Measurements from ENCODE around the gene DPP7. TPM values are rescaled to one million over a fixed set of nuclear protein-coding genes. Genes with fewer than 3 reads are reported as not detected.
A peak's percentile ranks its signal among the peaks of the same experiment; 100 is the strongest.

Gene DPP7
- total RNA-seq (125 and 144 TPM in 2 replicates), polyA plus RNA-seq (202 and 204 TPM in 2 replicates)

GRCh38 chr9:137114613-137115393 is at the start of gene DPP7:
Gene DPP7 (minus strand): TSS chr9:137114733. CDS start chr9:137114713, 20 bp downstream.
- DNase-seq (ENCODE audit: low read depth in 1 of 2, low spot score in 1 of 2), result peak; percentile 49 to 67

DNA sequence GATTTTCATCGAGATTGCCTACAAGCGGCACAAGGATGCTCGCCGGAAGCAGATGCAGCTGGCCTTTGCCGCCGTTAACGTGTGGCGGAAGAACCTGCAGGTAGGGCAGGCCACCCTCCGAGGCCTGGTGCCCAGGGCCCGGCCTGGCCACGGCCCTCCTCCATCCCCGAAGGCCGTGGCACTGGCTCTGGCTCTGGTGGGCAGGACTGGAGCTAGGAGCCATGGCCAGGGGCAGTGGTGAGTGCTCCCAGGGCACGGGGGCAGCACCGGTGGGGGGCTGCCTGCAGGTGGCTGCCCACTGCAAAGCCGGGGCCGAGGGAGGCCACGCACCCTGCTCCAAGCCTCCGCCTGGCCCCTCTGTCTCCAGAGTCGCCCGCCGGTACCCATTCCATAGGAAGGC is 49.3 kb upstream of the DPP7 start:
- TF ChIP-seq, protein P1, sequence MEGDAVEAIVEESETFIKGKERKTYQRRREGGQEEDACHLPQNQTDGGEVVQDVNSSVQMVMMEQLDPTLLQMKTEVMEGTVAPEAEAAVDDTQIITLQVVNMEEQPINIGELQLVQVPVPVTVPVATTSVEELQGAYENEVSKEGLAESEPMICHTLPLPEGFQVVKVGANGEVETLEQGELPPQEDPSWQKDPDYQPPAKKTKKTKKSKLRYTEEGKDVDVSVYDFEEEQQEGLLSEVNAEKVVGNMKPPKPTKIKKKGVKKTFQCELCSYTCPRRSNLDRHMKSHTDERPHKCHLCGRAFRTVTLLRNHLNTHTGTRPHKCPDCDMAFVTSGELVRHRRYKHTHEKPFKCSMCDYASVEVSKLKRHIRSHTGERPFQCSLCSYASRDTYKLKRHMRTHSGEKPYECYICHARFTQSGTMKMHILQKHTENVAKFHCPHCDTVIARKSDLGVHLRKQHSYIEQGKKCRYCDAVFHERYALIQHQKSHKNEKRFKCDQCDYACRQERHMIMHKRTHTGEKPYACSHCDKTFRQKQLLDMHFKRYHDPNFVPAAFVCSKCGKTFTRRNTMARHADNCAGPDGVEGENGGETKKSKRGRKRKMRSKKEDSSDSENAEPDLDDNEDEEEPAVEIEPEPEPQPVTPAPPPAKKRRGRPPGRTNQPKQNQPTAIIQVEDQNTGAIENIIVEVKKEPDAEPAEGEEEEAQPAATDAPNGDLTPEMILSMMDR (IDR thresholded peaks at IDR 0.05; ENCODE audit: low read depth, low read length), result no peak
- Histone ChIP-seq H3K36me3 (no peaks in the 10 kb centered on the region), H3K27ac (no peak overlapping the region), H3K9me3 (ENCODE audit: low read depth) (no peaks in the 10 kb centered on the region), H3K4me1 (ENCODE audit: low read depth) (peaks cover 3% of the 10 kb centered on the region), H3K27me3 (peaks cover 100% of the 10 kb centered on the region), H3K4me3 (no peak overlapping the region)
- no peak for DNase-seq (ENCODE audit: low read depth in 1 of 2, low spot score in 1 of 2)

More at GRCh38 chr9:137114613-137115393, at the start of gene DPP7:
- peaks cover 6% of the 10 kb centered on the region for H3K27me3 ChIP-seq
- TF ChIP-seq, protein P1 (IDR thresholded peaks at IDR 0.05; ENCODE audit: low read depth, low read length), result no peak
- peak within 1 kb of the TSS; percentile 97 for H3K27ac ChIP-seq
- H3K4me1 ChIP-seq (ENCODE audit: low read depth), result peaks cover 29% of the 10 kb centered on the region
- H3K4me3 ChIP-seq, result peak within 1 kb of the TSS; percentile 34
- H3K9me3 ChIP-seq (ENCODE audit: low read depth), result no peaks in the 10 kb centered on the region
- no peaks in the 10 kb centered on the region for H3K36me3 ChIP-seq

- H3K4me1 ChIP-seq (ENCODE audit: low read depth), result peaks cover under 1% of the 10 kb centered on the region
- H3K9me3 ChIP-seq (ENCODE audit: low read depth), result no peaks in the 10 kb centered on the region
- H3K27ac ChIP-seq, result no peak overlapping the region
- no peak for DNase-seq (ENCODE audit: low read depth in 1 of 2, low spot score in 1 of 2)
- no peaks in the 10 kb centered on the region for H3K36me3 ChIP-seq
- peak overlapping the region; percentile 11 for H3K4me3 ChIP-seq
- peaks cover 100% of the 10 kb centered on the region for H3K27me3 ChIP-seq
- TF ChIP-seq, protein P1 (IDR thresholded peaks at IDR 0.05; ENCODE audit: low read depth, low read length), result no peak
Measured at GRCh38 chr9:137163365-137163715, 48.8 kb upstream of the DPP7 start.

DNA sequence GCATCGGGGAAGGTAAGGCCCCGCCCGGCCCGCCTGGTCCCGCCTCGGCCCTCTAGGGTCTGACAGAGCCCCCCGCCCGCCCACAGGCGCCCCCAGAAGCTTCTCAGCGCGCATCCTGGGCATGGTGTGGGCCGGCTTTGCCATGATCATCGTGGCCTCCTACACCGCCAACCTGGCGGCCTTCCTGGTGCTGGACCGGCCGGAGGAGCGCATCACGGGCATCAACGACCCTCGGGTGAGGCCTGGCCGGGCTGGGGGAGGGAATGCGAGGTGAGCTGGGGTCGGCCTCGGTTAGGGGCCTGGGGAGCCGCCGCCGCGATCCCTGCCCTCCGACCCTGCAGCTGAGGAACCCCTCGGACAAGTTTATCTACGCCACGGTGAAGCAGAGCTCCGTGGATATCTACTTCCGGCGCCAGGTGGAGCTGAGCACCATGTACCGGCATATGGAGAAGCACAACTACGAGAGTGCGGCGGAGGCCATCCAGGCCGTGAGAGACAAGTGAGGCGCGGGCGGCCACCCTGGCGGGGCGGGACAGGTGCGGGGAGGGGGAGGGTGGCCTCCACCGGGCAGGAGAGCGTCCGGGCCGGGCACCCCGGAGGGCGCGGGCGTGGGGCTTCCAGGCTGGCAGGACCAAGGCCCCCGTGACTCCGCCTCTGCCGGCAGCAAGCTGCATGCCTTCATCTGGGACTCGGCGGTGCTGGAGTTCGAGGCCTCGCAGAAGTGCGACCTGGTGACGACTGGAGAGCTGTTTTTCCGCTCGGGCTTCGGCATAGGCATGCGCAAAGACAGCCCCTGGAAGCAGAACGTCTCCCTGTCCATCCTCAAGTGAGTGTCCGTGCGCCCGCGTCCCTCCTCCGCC is 48.2 kb upstream of the DPP7 start:
- peak in 1 of 2 donors; percentile 34 for DNase-seq (ENCODE audit: low read depth in 1 of 2, low spot score in 1 of 2)
- TF ChIP-seq, protein P1 (IDR thresholded peaks at IDR 0.05; ENCODE audit: low read depth, low read length), result no peak
- Histone ChIP-seq H3K27ac (no peak overlapping the region), H3K4me3 (peak overlapping the region; percentile 11), H3K27me3 (peaks cover 100% of the 10 kb centered on the region), H3K36me3 (no peaks in the 10 kb centered on the region), H3K9me3 (ENCODE audit: low read depth) (no peaks in the 10 kb centered on the region), H3K4me1 (ENCODE audit: low read depth) (no peaks in the 10 kb centered on the region)

- Histone ChIP-seq H3K36me3 (no peaks in the 10 kb centered on the region), H3K9me3 (ENCODE audit: low read depth) (no peaks in the 10 kb centered on the region), H3K4me1 (ENCODE audit: low read depth) (no peaks in the 10 kb centered on the region), H3K27me3 (peaks cover 100% of the 10 kb centered on the region), H3K27ac (no peak overlapping the region), H3K4me3 (no peak overlapping the region)
- TF ChIP-seq, protein P1 (IDR thresholded peaks at IDR 0.05; ENCODE audit: low read depth, low read length), result no peak
- DNase-seq (ENCODE audit: low read depth in 1 of 2, low spot score in 1 of 2), result no peak
Measured at GRCh38 chr9:137161558-137162486, 47.3 kb upstream of the DPP7 start.

All from cardiac muscle cell (in vitro differentiated cells and primary cell).